SK-N-SH treated with all-trans-retinoic acid at 6 μM for 48 hours (cell line): ENCODE measurements around the gene CRIP1.

Experiments
- ATAC-seq: fragments of 200-7000 bp; cut with Tn5 transposase; 3 replicates; pipeline ENCODE4 v1.9.1; 2020; ENCODE audit warnings: mild to moderate bottlenecking, moderate library complexity
- ARNTL ChIP-seq: fragments of 450-650 bp; formaldehyde crosslinking; IDR thresholded peaks from 2 replicates; pipeline ENCODE4 v1.5.0; 2020; ENCODE audit warnings: low read depth, mild to moderate bottlenecking, moderate library complexity, borderline replicate concordance
- BACH2 ChIP-seq: fragments of 250-450 bp; sonication (Bioruptor Pico); IDR thresholded peaks from 2 replicates; pipeline ENCODE4 v1.9.0; 2021; ENCODE audit warnings: mild to moderate bottlenecking, borderline replicate concordance
- CSDC2 ChIP-seq: fragments of 250-450 bp; sonication (Bioruptor Pico); IDR thresholded peaks from 2 replicates; pipeline ENCODE4 v1.5.0; 2020; ENCODE audit warnings: mild to moderate bottlenecking, moderate library complexity
- ESRRG ChIP-seq: fragments of 250-450 bp; sonication (Bioruptor Pico); IDR thresholded peaks from 2 replicates; pipeline ENCODE4 v1.6.1; 2021; ENCODE audit warnings: mild to moderate bottlenecking
- GLIS3 ChIP-seq: fragments of 250-450 bp; sonication (Bioruptor Pico); IDR thresholded peaks from 2 replicates; pipeline ENCODE4 v1.5.0; 2020; ENCODE audit warnings: mild to moderate bottlenecking, moderate library complexity
- ISL1 ChIP-seq: fragments of 250-450 bp; sonication (Bioruptor Pico); IDR thresholded peaks from 2 replicates; pipeline ENCODE4 v2.1.2; 2022; ENCODE audit warnings: mild to moderate bottlenecking, moderate library complexity
- OSR1 ChIP-seq: fragments of 250-450 bp; sonication (Bioruptor Pico); IDR thresholded peaks from 2 replicates; pipeline ENCODE4 v1.8.0; 2022; ENCODE audit warnings: moderate library complexity, mild to moderate bottlenecking, inconsistent platforms
- PPARA ChIP-seq: fragments of 250-450 bp; sonication (Bioruptor Pico); IDR thresholded peaks from 2 replicates; pipeline ENCODE4 v1.5.0; 2020; ENCODE audit warnings: mild to moderate bottlenecking, borderline replicate concordance
- RARB ChIP-seq: fragments of 250-450 bp; sonication (Bioruptor Pico); IDR thresholded peaks from 2 replicates; pipeline ENCODE4 v1.8.0; 2021; ENCODE audit warnings: mild to moderate bottlenecking, moderate library complexity
- SNAI2 ChIP-seq: fragments of 250-450 bp; sonication (Bioruptor Pico); IDR thresholded peaks from 2 replicates; pipeline ENCODE4 v1.5.0; 2020; ENCODE audit warnings: mild to moderate bottlenecking, moderate library complexity
- TCF4 ChIP-seq: fragments of 250-450 bp; sonication (Bioruptor Pico); IDR thresholded peaks from 2 replicates; pipeline ENCODE4 v1.8.0; 2021; ENCODE audit warnings: mild to moderate bottlenecking, moderate library complexity, borderline replicate concordance
- TOX ChIP-seq: fragments of 250-450 bp; sonication (Bioruptor Pico); IDR thresholded peaks from 2 replicates; pipeline ENCODE4 v1.8.0; 2021; ENCODE audit warnings: mild to moderate bottlenecking, moderate library complexity, borderline replicate concordance
- ZC3H10 ChIP-seq: fragments of 250-450 bp; sonication (Bioruptor Pico); IDR thresholded peaks from 2 replicates; pipeline ENCODE4 v1.5.1; 2021; ENCODE audit warnings: mild to moderate bottlenecking, moderate library complexity
- ZFP30 ChIP-seq: fragments of 450-650 bp; formaldehyde crosslinking; IDR thresholded peaks from 2 replicates; pipeline ENCODE4 v1.5.0; 2022; ENCODE audit warnings: mild to moderate bottlenecking, moderate library complexity
- ZNF70 ChIP-seq: fragments of 450-650 bp; formaldehyde crosslinking; IDR thresholded peaks from 2 replicates; pipeline ENCODE4 v1.5.0; 2020; ENCODE audit warnings: mild to moderate bottlenecking, moderate library complexity
- ZNF8 ChIP-seq: fragments of 450-650 bp; formaldehyde crosslinking; IDR thresholded peaks from 2 replicates; pipeline ENCODE4 v1.5.0; 2020; ENCODE audit warnings: mild to moderate bottlenecking, moderate library complexity
- TF ChIP-seq, protein P1 (sequence below): fragments of 250-450 bp; sonication (Bioruptor Pico); IDR thresholded peaks from 2 replicates; pipeline ENCODE4 v1.5.1; 2021; ENCODE audit warnings: mild to moderate bottlenecking, moderate library complexity
- TF ChIP-seq, protein P2 (sequence below): fragments of 250-450 bp; sonication (Bioruptor Pico); IDR thresholded peaks from 2 replicates; pipeline ENCODE4 v1.8.0; 2021; ENCODE audit warnings: low read depth, mild to moderate bottlenecking, moderate library complexity, borderline replicate concordance
- TF ChIP-seq, protein P3 (sequence below): fragments of 250-450 bp; sonication (Bioruptor Pico); IDR thresholded peaks from 2 replicates; pipeline ENCODE4 v1.5.0; 2020; ENCODE audit warnings: mild to moderate bottlenecking, moderate library complexity
- TF ChIP-seq, protein P4 (sequence below): fragments of 250-450 bp; sonication (Bioruptor Pico); IDR thresholded peaks from 2 replicates; pipeline ENCODE4 v1.5.1; 2020; ENCODE audit warnings: low read depth, mild to moderate bottlenecking, moderate library complexity
- TF ChIP-seq, protein P5 (sequence below): fragments of 250-450 bp; sonication (Bioruptor Pico); IDR thresholded peaks from 2 replicates; pipeline ENCODE4 v1.8.0; 2020; ENCODE audit warnings: mild to moderate bottlenecking, moderate library complexity, borderline replicate concordance

CRIP1 gene

DNA sequence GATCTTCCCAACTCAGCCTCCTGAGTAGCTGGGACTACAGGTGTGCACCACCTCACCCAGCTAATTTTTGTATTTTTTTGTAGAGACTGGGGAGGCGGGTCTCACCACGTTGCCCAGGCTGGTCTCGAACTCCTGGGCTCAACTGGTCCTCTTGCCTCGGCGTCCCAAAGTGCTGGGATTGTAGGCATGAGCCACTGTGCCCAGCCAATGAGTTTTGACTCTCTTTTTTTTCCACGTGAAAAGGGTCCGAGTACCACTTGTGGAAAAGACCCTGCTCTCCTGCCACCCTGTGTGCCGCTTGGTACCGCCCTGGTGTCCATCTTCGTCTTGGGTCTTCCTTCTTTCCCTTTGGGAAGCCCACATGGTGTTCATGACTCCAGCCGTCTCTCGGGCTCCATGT lies 21.9 kb downstream of the CRIP1 start:
- TF ChIP-seq, protein P1, sequence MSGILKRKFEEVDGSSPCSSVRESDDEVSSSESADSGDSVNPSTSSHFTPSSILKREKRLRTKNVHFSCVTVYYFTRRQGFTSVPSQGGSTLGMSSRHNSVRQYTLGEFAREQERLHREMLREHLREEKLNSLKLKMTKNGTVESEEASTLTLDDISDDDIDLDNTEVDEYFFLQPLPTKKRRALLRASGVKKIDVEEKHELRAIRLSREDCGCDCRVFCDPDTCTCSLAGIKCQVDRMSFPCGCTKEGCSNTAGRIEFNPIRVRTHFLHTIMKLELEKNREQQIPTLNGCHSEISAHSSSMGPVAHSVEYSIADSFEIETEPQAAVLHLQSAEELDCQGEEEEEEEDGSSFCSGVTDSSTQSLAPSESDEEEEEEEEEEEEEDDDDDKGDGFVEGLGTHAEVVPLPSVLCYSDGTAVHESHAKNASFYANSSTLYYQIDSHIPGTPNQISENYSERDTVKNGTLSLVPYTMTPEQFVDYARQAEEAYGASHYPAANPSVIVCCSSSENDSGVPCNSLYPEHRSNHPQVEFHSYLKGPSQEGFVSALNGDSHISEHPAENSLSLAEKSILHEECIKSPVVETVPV (CRISPR knock-in tag), result no peak
- no peak for TF ChIP-seq ZNF70 (CRISPR knock-in tag)
- TF ChIP-seq, protein P2, sequence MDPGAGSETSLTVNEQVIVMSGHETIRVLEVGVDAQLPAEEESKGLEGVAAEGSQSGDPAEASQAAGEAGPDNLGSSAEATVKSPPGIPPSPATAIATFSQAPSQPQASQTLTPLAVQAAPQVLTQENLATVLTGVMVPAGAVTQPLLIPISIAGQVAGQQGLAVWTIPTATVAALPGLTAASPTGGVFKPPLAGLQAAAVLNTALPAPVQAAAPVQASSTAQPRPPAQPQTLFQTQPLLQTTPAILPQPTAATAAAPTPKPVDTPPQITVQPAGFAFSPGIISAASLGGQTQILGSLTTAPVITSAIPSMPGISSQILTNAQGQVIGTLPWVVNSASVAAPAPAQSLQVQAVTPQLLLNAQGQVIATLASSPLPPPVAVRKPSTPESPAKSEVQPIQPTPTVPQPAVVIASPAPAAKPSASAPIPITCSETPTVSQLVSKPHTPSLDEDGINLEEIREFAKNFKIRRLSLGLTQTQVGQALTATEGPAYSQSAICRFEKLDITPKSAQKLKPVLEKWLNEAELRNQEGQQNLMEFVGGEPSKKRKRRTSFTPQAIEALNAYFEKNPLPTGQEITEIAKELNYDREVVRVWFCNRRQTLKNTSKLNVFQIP (CRISPR knock-in tag), result no peak
- no peak for TF ChIP-seq ISL1 (CRISPR knock-in tag)
- no peak for TF ChIP-seq PPARA
- no peak for TF ChIP-seq TCF4 (CRISPR knock-in tag)
- TF ChIP-seq, protein P3, sequence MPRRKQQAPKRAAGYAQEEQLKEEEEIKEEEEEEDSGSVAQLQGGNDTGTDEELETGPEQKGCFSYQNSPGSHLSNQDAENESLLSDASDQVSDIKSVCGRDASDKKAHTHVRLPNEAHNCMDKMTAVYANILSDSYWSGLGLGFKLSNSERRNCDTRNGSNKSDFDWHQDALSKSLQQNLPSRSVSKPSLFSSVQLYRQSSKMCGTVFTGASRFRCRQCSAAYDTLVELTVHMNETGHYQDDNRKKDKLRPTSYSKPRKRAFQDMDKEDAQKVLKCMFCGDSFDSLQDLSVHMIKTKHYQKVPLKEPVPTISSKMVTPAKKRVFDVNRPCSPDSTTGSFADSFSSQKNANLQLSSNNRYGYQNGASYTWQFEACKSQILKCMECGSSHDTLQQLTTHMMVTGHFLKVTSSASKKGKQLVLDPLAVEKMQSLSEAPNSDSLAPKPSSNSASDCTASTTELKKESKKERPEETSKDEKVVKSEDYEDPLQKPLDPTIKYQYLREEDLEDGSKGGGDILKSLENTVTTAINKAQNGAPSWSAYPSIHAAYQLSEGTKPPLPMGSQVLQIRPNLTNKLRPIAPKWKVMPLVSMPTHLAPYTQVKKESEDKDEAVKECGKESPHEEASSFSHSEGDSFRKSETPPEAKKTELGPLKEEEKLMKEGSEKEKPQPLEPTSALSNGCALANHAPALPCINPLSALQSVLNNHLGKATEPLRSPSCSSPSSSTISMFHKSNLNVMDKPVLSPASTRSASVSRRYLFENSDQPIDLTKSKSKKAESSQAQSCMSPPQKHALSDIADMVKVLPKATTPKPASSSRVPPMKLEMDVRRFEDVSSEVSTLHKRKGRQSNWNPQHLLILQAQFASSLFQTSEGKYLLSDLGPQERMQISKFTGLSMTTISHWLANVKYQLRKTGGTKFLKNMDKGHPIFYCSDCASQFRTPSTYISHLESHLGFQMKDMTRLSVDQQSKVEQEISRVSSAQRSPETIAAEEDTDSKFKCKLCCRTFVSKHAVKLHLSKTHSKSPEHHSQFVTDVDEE (CRISPR knock-in tag), result no peak
- TF ChIP-seq SNAI2 (CRISPR knock-in tag), result no peak
- no peak for TF ChIP-seq ZNF8
- no peak for TF ChIP-seq ESRRG (CRISPR knock-in tag)
- TF ChIP-seq TOX, result no peak
- no peak for TF ChIP-seq BACH2
- TF ChIP-seq, protein P4, sequence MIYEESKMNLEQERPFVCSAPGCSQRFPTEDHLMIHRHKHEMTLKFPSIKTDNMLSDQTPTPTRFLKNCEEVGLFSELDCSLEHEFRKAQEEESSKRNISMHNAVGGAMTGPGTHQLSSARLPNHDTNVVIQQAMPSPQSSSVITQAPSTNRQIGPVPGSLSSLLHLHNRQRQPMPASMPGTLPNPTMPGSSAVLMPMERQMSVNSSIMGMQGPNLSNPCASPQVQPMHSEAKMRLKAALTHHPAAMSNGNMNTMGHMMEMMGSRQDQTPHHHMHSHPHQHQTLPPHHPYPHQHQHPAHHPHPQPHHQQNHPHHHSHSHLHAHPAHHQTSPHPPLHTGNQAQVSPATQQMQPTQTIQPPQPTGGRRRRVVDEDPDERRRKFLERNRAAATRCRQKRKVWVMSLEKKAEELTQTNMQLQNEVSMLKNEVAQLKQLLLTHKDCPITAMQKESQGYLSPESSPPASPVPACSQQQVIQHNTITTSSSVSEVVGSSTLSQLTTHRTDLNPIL (CRISPR knock-in tag), result no peak
- no peak for TF ChIP-seq GLIS3 (CRISPR knock-in tag)
- ATAC-seq, result no peak

DNA sequence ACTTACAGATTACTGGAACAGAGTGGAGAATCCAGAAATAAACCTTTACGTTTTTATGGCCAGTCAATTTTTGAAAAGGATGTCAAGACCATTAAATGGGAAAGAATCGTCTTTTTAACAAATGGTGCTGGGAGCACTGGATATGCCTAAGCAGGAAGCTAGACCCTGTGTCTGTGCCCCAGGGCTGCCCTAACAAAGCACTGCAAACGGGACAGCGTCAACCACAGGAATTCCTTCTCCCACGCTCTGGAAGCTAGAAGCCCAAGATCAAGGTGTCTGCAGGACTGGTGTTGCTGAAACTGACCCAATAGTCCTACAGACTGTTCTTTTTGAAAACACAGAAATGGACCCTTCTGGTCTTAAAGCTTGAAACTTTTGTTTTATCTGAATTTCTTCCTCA lies 30.4 kb downstream of the CRIP1 start:
- TF ChIP-seq ARNTL (CRISPR knock-in tag) (no peak), BACH2 (no peak), ZNF70 (CRISPR knock-in tag) (no peak), CSDC2 (no peak)
- ATAC-seq, result no peak

DNA sequence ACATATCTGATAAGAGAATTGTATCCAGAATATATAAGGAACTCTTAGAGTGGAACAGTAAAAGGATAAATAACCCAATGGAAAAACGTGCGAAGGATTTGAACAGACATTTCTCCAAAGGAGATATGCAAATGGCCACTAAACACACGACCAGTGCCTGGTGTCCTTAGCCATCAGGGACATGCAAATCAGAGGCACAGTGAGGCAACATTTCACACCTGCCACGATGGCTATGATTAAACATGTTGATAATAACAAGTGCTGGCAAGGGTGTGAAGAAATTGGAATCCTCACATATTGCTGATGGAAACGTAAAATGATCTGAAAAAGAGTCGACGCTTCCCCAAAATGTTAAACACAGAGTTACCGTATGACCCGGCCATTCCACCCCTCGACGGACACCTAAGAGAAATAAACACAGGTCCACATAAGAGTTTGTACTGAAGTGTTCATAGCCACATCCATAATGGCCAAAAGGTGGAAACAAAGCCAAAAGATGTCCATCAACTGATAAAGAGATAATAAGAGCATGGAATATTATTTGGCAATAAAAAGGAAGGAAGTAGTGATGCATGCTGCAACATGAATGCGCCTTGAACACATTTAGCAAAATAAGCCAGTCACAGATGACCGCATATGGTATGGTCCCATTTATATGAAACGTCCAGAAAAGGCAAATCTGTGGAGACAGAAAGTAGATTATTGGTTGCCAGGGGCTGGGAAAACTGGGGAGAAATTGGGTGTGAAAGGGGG lies 33.4 kb downstream of the CRIP1 start:
- TF ChIP-seq RARB (CRISPR knock-in tag) (no peak), BACH2 (no peak), SNAI2 (CRISPR knock-in tag) (no peak), OSR1 (CRISPR knock-in tag) (no peak), TCF4 (CRISPR knock-in tag) (no peak), ESRRG (CRISPR knock-in tag) (no peak), ZNF8 (no peak), ARNTL (CRISPR knock-in tag) (no peak), PPARA (no peak), GLIS3 (CRISPR knock-in tag) (no peak), ZC3H10 (CRISPR knock-in tag) (no peak), ZFP30 (CRISPR knock-in tag) (no peak), TOX (no peak), ZNF70 (CRISPR knock-in tag) (no peak)
- TF ChIP-seq, protein P4 (CRISPR knock-in tag), result no peak
- TF ChIP-seq, protein P3 (CRISPR knock-in tag), result no peak
- TF ChIP-seq, protein P1 (CRISPR knock-in tag), result no peak
- TF ChIP-seq, protein P5, sequence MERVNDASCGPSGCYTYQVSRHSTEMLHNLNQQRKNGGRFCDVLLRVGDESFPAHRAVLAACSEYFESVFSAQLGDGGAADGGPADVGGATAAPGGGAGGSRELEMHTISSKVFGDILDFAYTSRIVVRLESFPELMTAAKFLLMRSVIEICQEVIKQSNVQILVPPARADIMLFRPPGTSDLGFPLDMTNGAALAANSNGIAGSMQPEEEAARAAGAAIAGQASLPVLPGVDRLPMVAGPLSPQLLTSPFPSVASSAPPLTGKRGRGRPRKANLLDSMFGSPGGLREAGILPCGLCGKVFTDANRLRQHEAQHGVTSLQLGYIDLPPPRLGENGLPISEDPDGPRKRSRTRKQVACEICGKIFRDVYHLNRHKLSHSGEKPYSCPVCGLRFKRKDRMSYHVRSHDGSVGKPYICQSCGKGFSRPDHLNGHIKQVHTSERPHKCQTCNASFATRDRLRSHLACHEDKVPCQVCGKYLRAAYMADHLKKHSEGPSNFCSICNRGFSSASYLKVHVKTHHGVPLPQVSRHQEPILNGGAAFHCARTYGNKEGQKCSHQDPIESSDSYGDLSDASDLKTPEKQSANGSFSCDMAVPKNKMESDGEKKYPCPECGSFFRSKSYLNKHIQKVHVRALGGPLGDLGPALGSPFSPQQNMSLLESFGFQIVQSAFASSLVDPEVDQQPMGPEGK (CRISPR knock-in tag), result no peak
- no peak for ATAC-seq
